Common myeloid progenitor, CD34-positive (primary cell): ENCODE measurements around the gene HSP90AB1.

Experiments used
- CTCF ChIA-PET: fragments of 350-600 bp; sonication (Branson Sonifier 250); formaldehyde crosslinking; loops from one replicate; lab custom pipeline; 2021; ENCODE audit warnings: antibody characterized with exemption; lab: Charles Lee
- POLR2A ChIA-PET: fragments of 350-600 bp; sonication (Branson Sonifier 250); formaldehyde crosslinking; loops from one replicate; lab custom pipeline; 2021; ENCODE audit warnings: antibody characterized with exemption; lab: Charles Lee
- DNase-seq, 3 donors: peaks; one replicate each; pipeline versions ENCODE4 v3.0.0 to v3.0.0-alpha.2; 2013
- H3K27ac ChIP-seq, 2 experiments: 1 replicate in 1 of 2; 2 replicates in 1 of 2; pipeline ENCODE4 v1.7.0; 2013; ENCODE audit warnings: inconsistent platforms in 2 of 2, low read length in 2 of 2, mild to moderate bottlenecking in 2 of 2, low read depth in 1 of 2, moderate library complexity in 1 of 2; ENCODE audit not compliant: severe bottlenecking in 2 of 2, insufficient read depth in 1 of 2, poor library complexity in 1 of 2
- H3K27me3 ChIP-seq, 5 experiments: replicated peaks in 2 of 5; 1 replicate in 3 of 5; 2 replicates in 2 of 5; pipeline versions ENCODE4 v1.6.1 to v1.7.0; 2013; ENCODE audit warnings: low read length in 4 of 5, mild to moderate bottlenecking in 2 of 5, moderate library complexity in 2 of 5, inconsistent platforms in 1 of 5; ENCODE audit not compliant: insufficient read depth in 5 of 5, control insufficient read depth in 4 of 5
- H3K36me3 ChIP-seq, 4 experiments: 1 replicate in 2 of 4; 2 replicates in 2 of 4; pipeline versions ENCODE4 v1.6.1 to v1.7.0; 2013; ENCODE audit warnings: low read length in 3 of 4, control low read depth in 1 of 4, mild to moderate bottlenecking in 1 of 4; ENCODE audit not compliant: control insufficient read depth in 4 of 4, insufficient read depth in 4 of 4
- H3K4me1 ChIP-seq, 4 experiments: 1 replicate in 3 of 4; 2 replicates in 1 of 4; pipeline versions ENCODE4 v1.6.1 to v1.7.1; 2013; ENCODE audit warnings: low read length in 3 of 4, mild to moderate bottlenecking in 3 of 4, control low read depth in 1 of 4, inconsistent platforms in 1 of 4, moderate library complexity in 1 of 4; ENCODE audit not compliant: control insufficient read depth in 4 of 4, insufficient read depth in 4 of 4; ENCODE audit errors: control extremely low read depth in 1 of 4
- H3K4me3 ChIP-seq, 7 experiments: 1 replicate in 4 of 7; 2 replicates in 3 of 7; pipeline versions ENCODE4 v1.5.1 to v1.7.0; 2013; ENCODE audit warnings: mild to moderate bottlenecking in 7 of 7, low read length in 6 of 7, moderate library complexity in 6 of 7, inconsistent platforms in 2 of 7, low read depth in 2 of 7, control low read depth in 1 of 7; ENCODE audit not compliant: insufficient read depth in 4 of 7, control insufficient read depth in 1 of 7; ENCODE audit errors: extremely low read depth in 1 of 7
- H3K9me3 ChIP-seq, 5 experiments: 1 replicate in 4 of 5; 2 replicates in 1 of 5; pipeline versions ENCODE4 v1.6.1 to v1.7.1; 2013; ENCODE audit warnings: low read length in 4 of 5, mild to moderate bottlenecking in 2 of 5, inconsistent platforms in 1 of 5, low read depth in 1 of 5, moderate library complexity in 1 of 5; ENCODE audit not compliant: control insufficient read depth in 4 of 5, insufficient read depth in 2 of 5; ENCODE audit errors: control extremely low read depth in 1 of 5
- WGBS: methylation state at CpG from one replicate; pipeline ENCODE4 v1.1.5; 2013; ENCODE audit not compliant: insufficient coverage; 5-methylcytosine and 5-hydroxymethylcytosine counted together

The HSP90AB1 gene

DNA sequence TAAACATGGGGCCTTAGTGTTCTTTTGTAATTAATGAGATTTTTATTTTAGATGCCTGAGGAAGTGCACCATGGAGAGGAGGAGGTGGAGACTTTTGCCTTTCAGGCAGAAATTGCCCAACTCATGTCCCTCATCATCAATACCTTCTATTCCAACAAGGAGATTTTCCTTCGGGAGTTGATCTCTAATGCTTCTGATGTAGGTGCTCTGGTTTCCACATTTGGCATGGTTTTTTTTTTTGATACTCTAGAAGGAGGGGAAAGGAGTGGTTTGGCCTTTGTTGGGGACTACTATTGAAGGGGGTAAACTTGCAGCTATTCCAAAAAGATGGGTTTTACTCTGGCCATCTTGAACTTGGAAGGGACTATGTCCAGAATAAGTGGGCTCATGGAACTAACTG lies 1.7 kb downstream of the HSP90AB1 start:
- Histone ChIP-seq H3K4me3 (peak overlapping the region in 6 of 7 experiments; percentile 96 to 100 (median 98)), H3K27ac (peak overlapping the region; percentile 88 to 96), H3K36me3 (peaks cover 23 to 55% (median 43%) of the 10 kb centered on the region in 4 experiments), H3K9me3 (no peaks in the 10 kb centered on the region), H3K4me1 (peaks cover 13 to 39% (median 31%) of the 10 kb centered on the region in 4 experiments), H3K27me3 (no peaks in the 10 kb centered on the region)
- POLR2A ChIA-PET: no interaction called here
- CTCF ChIA-PET: interaction anchor here (0.7 to 3.7 kb wide), 3 partner anchors 9 to 24 kb away, joined by 3 to 15 read pairs (median 4); partner anchors contain the start of gene SLC35B2
- no CpG with 5 or more reads among the region's 1 CpG for WGBS
- no peak for DNase-seq

DNA sequence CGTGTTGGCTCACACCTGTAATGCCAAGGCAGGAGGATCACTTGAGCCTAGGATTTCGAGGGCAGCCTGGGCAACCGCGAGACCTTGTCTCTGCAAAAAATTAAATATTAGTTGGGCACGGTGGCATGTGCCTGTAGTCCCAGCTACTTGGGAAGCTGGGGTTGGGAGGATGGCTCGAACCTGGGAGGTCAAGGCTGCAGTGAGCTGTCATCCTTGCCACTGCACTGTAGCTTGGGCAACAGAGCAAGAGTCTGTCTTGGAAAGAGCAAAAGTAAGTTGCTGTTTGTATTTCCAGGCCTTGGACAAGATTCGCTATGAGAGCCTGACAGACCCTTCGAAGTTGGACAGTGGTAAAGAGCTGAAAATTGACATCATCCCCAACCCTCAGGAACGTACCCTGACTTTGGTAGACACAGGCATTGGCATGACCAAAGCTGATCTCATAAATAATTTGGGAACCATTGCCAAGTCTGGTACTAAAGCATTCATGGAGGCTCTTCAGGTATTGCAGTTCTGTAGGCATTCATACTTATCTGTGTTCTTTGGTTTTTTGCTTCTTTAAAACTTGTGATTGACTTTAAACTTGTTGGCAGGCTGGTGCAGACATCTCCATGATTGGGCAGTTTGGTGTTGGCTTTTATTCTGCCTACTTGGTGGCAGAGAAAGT lies 2.3 kb downstream of the HSP90AB1 start:
- Histone ChIP-seq H3K27ac (peak overlapping the region in 1 of 2 experiments; percentile 96), H3K4me3 (peak overlapping the region in 6 of 7 experiments; percentile 32 to 98 (median 96)), H3K36me3 (peaks cover 28 to 61% (median 48%) of the 10 kb centered on the region in 4 experiments), H3K9me3 (no peaks in the 10 kb centered on the region), H3K4me1 (peaks cover 13 to 41% (median 31%) of the 10 kb centered on the region in 4 experiments), H3K27me3 (no peaks in the 10 kb centered on the region)
- CTCF ChIA-PET: interaction anchor here (0.7 to 3.7 kb wide), 5 partner anchors 8 to 61 kb away, joined by 3 to 15 read pairs (median 4); partner anchors contain the start of gene SLC35B2
- POLR2A ChIA-PET: no interaction called here
- no peak for DNase-seq
- WGBS: 90% methylated on average over 6 of the region's 9 CpGs

DNA sequence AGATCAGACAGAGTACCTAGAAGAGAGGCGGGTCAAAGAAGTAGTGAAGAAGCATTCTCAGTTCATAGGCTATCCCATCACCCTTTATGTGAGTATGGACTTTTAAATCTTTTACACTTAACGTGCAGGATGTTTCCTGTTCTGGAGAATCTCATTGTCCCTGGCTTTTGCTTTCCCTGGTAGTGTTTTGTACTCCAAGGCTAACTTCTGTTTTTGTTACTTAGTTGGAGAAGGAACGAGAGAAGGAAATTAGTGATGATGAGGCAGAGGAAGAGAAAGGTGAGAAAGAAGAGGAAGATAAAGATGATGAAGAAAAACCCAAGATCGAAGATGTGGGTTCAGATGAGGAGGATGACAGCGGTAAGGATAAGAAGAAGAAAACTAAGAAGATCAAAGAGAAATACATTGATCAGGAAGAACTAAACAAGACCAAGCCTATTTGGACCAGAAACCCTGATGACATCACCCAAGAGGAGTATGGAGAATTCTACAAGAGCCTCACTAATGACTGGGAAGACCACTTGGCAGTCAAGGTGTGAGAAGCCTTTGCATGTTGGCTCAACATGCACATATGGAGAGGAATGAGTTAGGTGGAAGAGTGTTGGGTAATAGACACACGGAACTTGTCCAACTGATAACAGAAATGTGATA lies 3.3 kb downstream of the HSP90AB1 start:
- ChIA-PET POLR2A (no interaction called here), CTCF (interaction anchor here (0.7 to 3.7 kb wide), 7 partner anchors 7 to 80 kb away, joined by 3 to 15 read pairs (median 5); partner anchors contain the start of gene SLC35B2)
- H3K9me3 ChIP-seq: no peaks in the 10 kb centered on the region
- no peak for DNase-seq
- peaks cover 13 to 49% (median 35%) of the 10 kb centered on the region in 4 experiments for H3K4me1 ChIP-seq
- H3K36me3 ChIP-seq: peaks cover 28 to 70% (median 55%) of the 10 kb centered on the region in 4 experiments
- H3K4me3 ChIP-seq: no peak overlapping the region
- WGBS: 100% methylated on average over 1 of the region's 6 CpGs
- no peak overlapping the region for H3K27ac ChIP-seq
- H3K27me3 ChIP-seq: no peaks in the 10 kb centered on the region

DNA sequence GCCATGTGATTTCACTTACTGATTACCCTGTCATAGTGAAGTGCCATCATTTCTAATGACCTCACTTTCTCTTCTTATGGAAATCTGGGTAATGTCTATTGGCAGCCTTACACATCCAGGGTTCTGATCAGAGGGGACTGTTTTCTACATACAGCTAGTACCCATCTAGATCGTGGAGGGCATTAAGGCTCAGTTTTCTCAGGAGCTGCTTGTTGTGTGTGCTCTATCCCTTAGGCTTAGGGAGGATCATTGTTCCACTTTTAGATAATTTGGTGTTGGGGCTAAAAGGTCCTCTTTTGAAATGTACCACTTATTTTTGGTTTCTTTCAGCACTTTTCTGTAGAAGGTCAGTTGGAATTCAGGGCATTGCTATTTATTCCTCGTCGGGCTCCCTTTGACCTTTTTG lies 3.8 kb downstream of the HSP90AB1 start:
- peaks cover 28 to 72% (median 57%) of the 10 kb centered on the region in 4 experiments for H3K36me3 ChIP-seq
- no peaks in the 10 kb centered on the region for H3K9me3 ChIP-seq
- peaks cover 14 to 54% (median 37%) of the 10 kb centered on the region in 4 experiments for H3K4me1 ChIP-seq
- CTCF ChIA-PET: interaction anchor here (1.1 to 2.3 kb wide), 9 partner anchors 9 to 81 kb away, joined by 3 to 13 read pairs (median 5); no protein-coding TSS in a partner anchor
- 100% methylated on average over 2 of the region's 3 CpGs for WGBS
- H3K27ac ChIP-seq: no peak overlapping the region
- no peak for DNase-seq
- H3K4me3 ChIP-seq: no peak overlapping the region
- POLR2A ChIA-PET: no interaction called here
- no peaks in the 10 kb centered on the region for H3K27me3 ChIP-seq

DNA sequence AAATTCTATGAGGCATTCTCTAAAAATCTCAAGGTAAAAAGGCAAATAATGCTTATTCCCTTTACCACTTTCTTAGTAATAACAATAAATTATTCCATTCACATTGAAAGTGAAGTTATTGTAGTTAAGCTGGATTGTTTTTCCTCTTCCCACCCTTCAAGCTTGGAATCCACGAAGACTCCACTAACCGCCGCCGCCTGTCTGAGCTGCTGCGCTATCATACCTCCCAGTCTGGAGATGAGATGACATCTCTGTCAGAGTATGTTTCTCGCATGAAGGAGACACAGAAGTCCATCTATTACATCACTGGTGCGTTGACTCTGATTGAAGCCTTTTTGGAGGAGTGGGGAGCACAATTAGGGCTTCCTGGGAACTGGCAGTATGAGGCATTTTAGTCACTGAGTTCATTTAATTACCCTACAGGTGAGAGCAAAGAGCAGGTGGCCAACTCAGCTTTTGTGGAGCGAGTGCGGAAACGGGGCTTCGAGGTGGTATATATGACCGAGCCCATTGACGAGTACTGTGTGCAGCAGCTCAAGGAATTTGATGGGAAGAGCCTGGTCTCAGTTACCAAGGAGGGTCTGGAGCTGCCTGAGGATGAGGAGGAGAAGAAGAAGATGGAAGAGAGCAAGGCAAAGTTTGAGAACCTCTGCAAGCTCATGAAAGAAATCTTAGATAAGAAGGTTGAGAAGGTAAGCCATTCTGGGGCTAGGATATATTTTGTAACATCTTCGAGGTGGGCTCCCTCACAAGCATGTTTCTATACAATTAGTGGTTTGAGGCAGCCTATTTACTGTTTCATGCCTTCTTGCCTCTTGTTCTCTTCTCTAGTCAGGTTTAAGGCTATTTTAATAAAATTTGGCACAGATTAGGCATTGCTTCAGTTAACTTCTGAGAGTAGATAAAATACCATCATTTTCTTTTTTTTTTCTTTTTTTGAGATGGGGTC lies 4.9 kb downstream of the HSP90AB1 start:
- peaks cover 28 to 72% (median 57%) of the 10 kb centered on the region in 4 experiments for H3K36me3 ChIP-seq
- no peaks in the 10 kb centered on the region for H3K27me3 ChIP-seq
- no peak overlapping the region for H3K27ac ChIP-seq
- no peak for DNase-seq
- WGBS: over 99% methylated on average over 12 of the region's 14 CpGs
- H3K4me3 ChIP-seq: no peak overlapping the region
- H3K9me3 ChIP-seq: no peaks in the 10 kb centered on the region
- POLR2A ChIA-PET: interaction anchor here (1.4 kb wide), 1 partner anchor 10 kb away, joined by 4 read pairs; no protein-coding TSS in a partner anchor
- peaks cover 17 to 53% (median 42%) of the 10 kb centered on the region in 4 experiments for H3K4me1 ChIP-seq
- CTCF ChIA-PET: interaction anchor here (0.7 to 2.3 kb wide), 13 partner anchors 10 to 156 kb away, joined by 3 to 13 read pairs (median 4); partner anchors contain the start of gene CAPN11

DNA sequence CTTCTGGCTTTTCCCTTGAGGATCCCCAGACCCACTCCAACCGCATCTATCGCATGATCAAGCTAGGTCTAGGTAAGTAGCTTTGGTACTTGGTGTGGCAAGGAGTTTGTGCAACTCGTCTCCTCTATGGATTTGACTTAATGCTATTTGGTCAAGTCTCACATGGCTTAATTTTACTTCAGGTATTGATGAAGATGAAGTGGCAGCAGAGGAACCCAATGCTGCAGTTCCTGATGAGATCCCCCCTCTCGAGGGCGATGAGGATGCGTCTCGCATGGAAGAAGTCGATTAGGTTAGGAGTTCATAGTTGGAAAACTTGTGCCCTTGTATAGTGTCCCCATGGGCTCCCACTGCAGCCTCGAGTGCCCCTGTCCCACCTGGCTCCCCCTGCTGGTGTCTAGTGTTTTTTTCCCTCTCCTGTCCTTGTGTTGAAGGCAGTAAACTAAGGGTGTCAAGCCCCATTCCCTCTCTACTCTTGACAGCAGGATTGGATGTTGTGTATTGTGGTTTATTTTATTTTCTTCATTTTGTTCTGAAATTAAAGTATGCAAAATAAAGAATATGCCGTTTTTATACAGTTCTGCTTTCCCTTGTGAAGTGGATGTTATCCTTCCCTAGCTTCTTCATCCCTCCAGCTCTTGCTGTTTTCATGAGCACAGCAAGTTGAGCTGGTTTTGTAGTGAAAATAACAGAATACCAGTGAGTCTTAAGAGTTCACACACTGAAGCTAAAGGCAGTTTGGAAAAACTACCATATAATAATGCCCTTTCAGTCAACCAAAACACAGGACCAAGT lies 6.6 kb downstream of the HSP90AB1 start:
- no peaks in the 10 kb centered on the region for H3K27me3 ChIP-seq
- 89% methylated on average over 5 of the region's 10 CpGs for WGBS
- H3K27ac ChIP-seq: no peak overlapping the region
- CTCF ChIA-PET: interaction anchor here (0.7 to 5.0 kb wide), 18 partner anchors 8 to 174 kb away, joined by 3 to 35 read pairs (median 5); partner anchors contain the start of genes AARS2 and SLC29A1
- peaks cover 10 to 53% (median 38%) of the 10 kb centered on the region in 4 experiments for H3K4me1 ChIP-seq
- peak; percentile 58 to 76 (median 73) for DNase-seq
- no peak overlapping the region for H3K4me3 ChIP-seq
- peaks cover 28 to 73% (median 60%) of the 10 kb centered on the region in 4 experiments for H3K36me3 ChIP-seq
- no peaks in the 10 kb centered on the region for H3K9me3 ChIP-seq
- POLR2A ChIA-PET: interaction anchor here (2.8 to 4.5 kb wide), 2 partner anchors 7 to 11 kb away, joined by 12 to 42 read pairs; partner anchors contain the start of genes HSP90AB1 and NFKBIE
